ENCODE data around the gene EXOC4. TPM values are rescaled to one million over a fixed set of nuclear protein-coding genes. Genes with fewer than 3 reads are reported as not detected.

Gene EXOC4
- total RNA-seq, 3 donors from 2014 or later: 88.3 to 136 (median 99.6) TPM

- DNase-seq (ENCODE audit: low spot score in 2 of 2): no peak
- Histone ChIP-seq H3K4me3 (no peak overlapping the region), H3K27ac (no peak overlapping the region), H3K36me3 (no peaks in the 10 kb centered on the region), H3K9me3 (no peaks in the 10 kb centered on the region), H3K27me3 (no peaks in the 10 kb centered on the region), H3K4me1 (no peaks in the 10 kb centered on the region)
- intact Hi-C loops (cut with DNase I; ENCODE audit: low total_unique reads): no loop called here
- TF ChIP-seq, protein P1, sequence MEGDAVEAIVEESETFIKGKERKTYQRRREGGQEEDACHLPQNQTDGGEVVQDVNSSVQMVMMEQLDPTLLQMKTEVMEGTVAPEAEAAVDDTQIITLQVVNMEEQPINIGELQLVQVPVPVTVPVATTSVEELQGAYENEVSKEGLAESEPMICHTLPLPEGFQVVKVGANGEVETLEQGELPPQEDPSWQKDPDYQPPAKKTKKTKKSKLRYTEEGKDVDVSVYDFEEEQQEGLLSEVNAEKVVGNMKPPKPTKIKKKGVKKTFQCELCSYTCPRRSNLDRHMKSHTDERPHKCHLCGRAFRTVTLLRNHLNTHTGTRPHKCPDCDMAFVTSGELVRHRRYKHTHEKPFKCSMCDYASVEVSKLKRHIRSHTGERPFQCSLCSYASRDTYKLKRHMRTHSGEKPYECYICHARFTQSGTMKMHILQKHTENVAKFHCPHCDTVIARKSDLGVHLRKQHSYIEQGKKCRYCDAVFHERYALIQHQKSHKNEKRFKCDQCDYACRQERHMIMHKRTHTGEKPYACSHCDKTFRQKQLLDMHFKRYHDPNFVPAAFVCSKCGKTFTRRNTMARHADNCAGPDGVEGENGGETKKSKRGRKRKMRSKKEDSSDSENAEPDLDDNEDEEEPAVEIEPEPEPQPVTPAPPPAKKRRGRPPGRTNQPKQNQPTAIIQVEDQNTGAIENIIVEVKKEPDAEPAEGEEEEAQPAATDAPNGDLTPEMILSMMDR (IDR thresholded peaks at IDR 0.05): no peak
- TF ChIP-seq POLR2A (IDR thresholded peaks at IDR 0.05): no peak
- TF ChIP-seq POLR2AphosphoS5 (IDR thresholded peaks at IDR 0.05): no peak
Observed at GRCh38 chr7:133703547-133703946, 450.7 kb downstream of the EXOC4 start.

GRCh38 chr7:133704453-133704852 is 451.6 kb downstream of the EXOC4 start:
- no peak overlapping the region for H3K4me3 ChIP-seq
- H3K36me3 ChIP-seq: no peaks in the 10 kb centered on the region
- intact Hi-C loops (cut with DNase I; ENCODE audit: low total_unique reads): no loop called here
- H3K27ac ChIP-seq: no peak overlapping the region
- no peaks in the 10 kb centered on the region for H3K9me3 ChIP-seq
- TF ChIP-seq POLR2A (IDR thresholded peaks at IDR 0.05) (no peak), POLR2AphosphoS5 (IDR thresholded peaks at IDR 0.05) (no peak)
- no peaks in the 10 kb centered on the region for H3K4me1 ChIP-seq
- H3K27me3 ChIP-seq: no peaks in the 10 kb centered on the region
- no peak for DNase-seq (ENCODE audit: low spot score in 2 of 2)

DNA sequence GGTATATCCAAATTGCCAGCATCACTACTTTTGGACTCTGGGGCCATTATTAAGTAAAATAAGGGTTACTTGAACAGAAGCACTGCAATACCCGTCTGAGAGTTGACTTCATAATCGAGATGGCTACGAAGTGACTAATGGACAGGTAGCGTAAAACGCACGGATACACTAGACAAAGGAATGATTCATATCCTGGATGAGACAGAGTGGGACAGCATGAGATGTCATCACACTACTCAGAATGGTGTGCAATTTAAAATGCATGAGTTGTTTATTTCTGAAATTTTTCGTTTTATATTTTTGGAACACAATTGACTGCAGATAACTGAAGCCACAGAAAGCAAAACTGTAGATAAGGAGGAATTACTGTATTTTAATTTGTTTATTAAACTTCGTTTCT is 452.7 kb downstream of the EXOC4 start:
- no peak for DNase-seq (ENCODE audit: low spot score in 2 of 2)
- H3K27ac ChIP-seq: no peak overlapping the region
- no peaks in the 10 kb centered on the region for H3K27me3 ChIP-seq
- H3K36me3 ChIP-seq: no peaks in the 10 kb centered on the region
- H3K4me3 ChIP-seq: no peak overlapping the region
- intact Hi-C loops (cut with DNase I; ENCODE audit: low total_unique reads): no loop called here
- H3K4me1 ChIP-seq: no peaks in the 10 kb centered on the region
- TF ChIP-seq POLR2A (IDR thresholded peaks at IDR 0.05): no peak
- no peak for TF ChIP-seq POLR2AphosphoS5 (IDR thresholded peaks at IDR 0.05)
- TF ChIP-seq, protein P1 (IDR thresholded peaks at IDR 0.05): no peak
- no peaks in the 10 kb centered on the region for H3K9me3 ChIP-seq

DNA sequence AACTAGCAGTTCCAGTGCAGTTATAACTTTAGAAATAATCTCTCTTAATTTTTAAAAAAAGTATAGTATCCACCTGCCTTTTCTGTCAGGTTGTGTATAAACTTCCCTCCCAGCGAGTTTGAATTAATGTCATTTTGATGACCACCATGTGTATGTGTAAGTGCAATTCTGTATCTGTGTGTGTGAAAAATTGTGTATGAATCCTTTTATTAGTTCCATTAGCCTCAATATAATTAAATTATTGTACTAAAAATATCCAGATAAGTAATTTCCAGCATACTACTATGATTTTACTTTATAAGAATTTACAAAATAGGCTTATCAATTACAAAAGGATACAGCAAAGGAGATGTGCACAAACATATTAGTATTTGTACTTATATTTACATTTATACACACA is 453.1 kb downstream of the EXOC4 start:
- TF ChIP-seq POLR2A (IDR thresholded peaks at IDR 0.05): no peak
- TF ChIP-seq, protein P1 (IDR thresholded peaks at IDR 0.05): no peak
- TF ChIP-seq POLR2AphosphoS5 (IDR thresholded peaks at IDR 0.05): no peak
- intact Hi-C loops (cut with DNase I; ENCODE audit: low total_unique reads): no loop called here
- no peak overlapping the region for H3K4me3 ChIP-seq
- no peaks in the 10 kb centered on the region for H3K27me3 ChIP-seq
- H3K36me3 ChIP-seq: no peaks in the 10 kb centered on the region
- H3K27ac ChIP-seq: no peak overlapping the region
- no peaks in the 10 kb centered on the region for H3K4me1 ChIP-seq
- no peak for DNase-seq (ENCODE audit: low spot score in 2 of 2)
- no peaks in the 10 kb centered on the region for H3K9me3 ChIP-seq

- H3K36me3 ChIP-seq: no peaks in the 10 kb centered on the region
- H3K27ac ChIP-seq: no peak overlapping the region
- DNase-seq (ENCODE audit: low spot score in 2 of 2): no peak
- no peaks in the 10 kb centered on the region for H3K27me3 ChIP-seq
- TF ChIP-seq POLR2AphosphoS5 (IDR thresholded peaks at IDR 0.05) (no peak), POLR2A (IDR thresholded peaks at IDR 0.05) (no peak)
- TF ChIP-seq, protein P1 (IDR thresholded peaks at IDR 0.05): no peak
- intact Hi-C loops (cut with DNase I; ENCODE audit: low total_unique reads): no loop called here
- no peak overlapping the region for H3K4me3 ChIP-seq
- H3K4me1 ChIP-seq: no peaks in the 10 kb centered on the region
- H3K9me3 ChIP-seq: no peaks in the 10 kb centered on the region
Observed at GRCh38 chr7:133709036-133709880, 456.4 kb downstream of the EXOC4 start.
